Activated CD8-positive, alpha-beta T cell treated with anti-CD3 and anti-CD28 coated beads, Interleukin-2, amount 10 ng/mL, durations not matched to agents 7 days and 5 days (primary cell): ENCODE measurements around the gene HSPB3. TPM values are rescaled to one million over a fixed set of nuclear protein-coding genes. Genes with fewer than 3 reads are reported as not detected.

ENCODE experiments used
- ATAC-seq: fragments of 150-1000 bp; cut with Tn5 transposase; one replicate; pipeline ENCODE4 v1.10.0; 2021; ENCODE audit warnings: moderate library complexity
- CTCF ChIA-PET: fragments of 350-600 bp; sonication (Branson Sonifier 250); formaldehyde crosslinking; loops from one replicate; lab custom pipeline; 2021; ENCODE audit warnings: antibody characterized with exemption; lab: Charles Lee
- POLR2A ChIA-PET: fragments of 350-600 bp; sonication (Branson Sonifier 250); formaldehyde crosslinking; loops from one replicate; lab custom pipeline; 2021; ENCODE audit warnings: antibody characterized with exemption; lab: Charles Lee
- DNase-seq: peaks from one replicate; pipeline ENCODE4 v3.0.0-alpha.2; 2020
- H3K27ac Mint-ChIP-seq: one replicate; pipeline ENCODE4 v1.8.0; 2021; ENCODE audit warnings: mild to moderate bottlenecking, mixed read lengths
- H3K27me3 Mint-ChIP-seq: one replicate; pipeline ENCODE4 v1.8.0; 2021; ENCODE audit warnings: low read depth, mixed read lengths
- H3K36me3 Mint-ChIP-seq: one replicate; pipeline ENCODE4 v1.8.0; 2021; ENCODE audit warnings: low read depth, mixed read lengths
- H3K4me1 Mint-ChIP-seq: one replicate; pipeline ENCODE4 v1.8.0; 2021; ENCODE audit warnings: low read depth, mixed read lengths
- H3K4me3 Mint-ChIP-seq: one replicate; pipeline ENCODE4 v1.8.0; 2021; ENCODE audit warnings: mild to moderate bottlenecking, mixed read lengths
- H3K9me3 Mint-ChIP-seq: one replicate; pipeline ENCODE4 v1.8.0; 2022; ENCODE audit warnings: mixed read lengths; ENCODE audit not compliant: insufficient read depth
- total RNA-seq, 2 experiments: library from RNA; stranded (reverse); gene quantifications; one replicate each; pipeline ENCODE4 v1.2.3, GENCODE V29; 2021

The HSPB3 gene
- total RNA-seq, 2 experiments from 2014 or later: not detected

- ATAC-seq (no peak), DNase-seq (no peak)
- Mint-ChIP-seq H3K9me3 (no peaks in the 10 kb centered on the region), H3K27me3 (no peaks in the 10 kb centered on the region), H3K36me3 (no peaks in the 10 kb centered on the region), H3K4me1 (peaks cover 17% of the 10 kb centered on the region), H3K27ac (no peak overlapping the region), H3K4me3 (no peak overlapping the region)
- CTCF ChIA-PET: interaction anchor here (2.3 kb wide), 1 partner anchor 51 kb away, joined by 10 read pairs; no protein-coding TSS in a partner anchor
- POLR2A ChIA-PET: no interaction called here
These were observed 16.7 kb upstream of the HSPB3 start for GRCh38 chr5:54438620-54439389.

- Mint-ChIP-seq H3K36me3 (no peaks in the 10 kb centered on the region), H3K4me1 (peaks cover 17% of the 10 kb centered on the region), H3K27me3 (peaks cover 2% of the 10 kb centered on the region), H3K9me3 (no peaks in the 10 kb centered on the region), H3K27ac (peak overlapping the region; percentile 76), H3K4me3 (no peak overlapping the region)
- DNase-seq (peak; percentile 27), ATAC-seq (peak; percentile 71)
- ChIA-PET POLR2A (no interaction called here), CTCF (interaction anchor here (0.7 to 2.3 kb wide), 9 partner anchors 9 to 427 kb away, joined by 3 to 10 read pairs (median 4); partner anchors contain the start of gene ARL15)
These were observed 15.0 kb upstream of the HSPB3 start for GRCh38 chr5:54440456-54440893.

- Mint-ChIP-seq H3K4me3 (no peak overlapping the region), H3K9me3 (no peaks in the 10 kb centered on the region), H3K27ac (no peak overlapping the region), H3K27me3 (peaks cover 2% of the 10 kb centered on the region), H3K36me3 (no peaks in the 10 kb centered on the region), H3K4me1 (peaks cover 17% of the 10 kb centered on the region)
- CTCF ChIA-PET: interaction anchor here (1.0 to 2.6 kb wide), 3 partner anchors 41 to 198 kb away, joined by 3 to 19 read pairs (median 4); no protein-coding TSS in a partner anchor
- DNase-seq: no peak
- POLR2A ChIA-PET: no interaction called here
- ATAC-seq: no peak
These were observed 13.2 kb upstream of the HSPB3 start for GRCh38 chr5:54442271-54442670.

- H3K9me3 Mint-ChIP-seq: no peaks in the 10 kb centered on the region
- ATAC-seq (no peak), DNase-seq (no peak)
- H3K36me3 Mint-ChIP-seq: no peaks in the 10 kb centered on the region
- H3K27me3 Mint-ChIP-seq: peaks cover 2% of the 10 kb centered on the region
- ChIA-PET CTCF (interaction anchor here (0.7 to 2.6 kb wide), 5 partner anchors 11 to 46 kb away, joined by 3 to 19 read pairs (median 4); no protein-coding TSS in a partner anchor), POLR2A (no interaction called here)
- H3K4me1 Mint-ChIP-seq: peaks cover 17% of the 10 kb centered on the region
- H3K4me3 Mint-ChIP-seq: no peak overlapping the region
- no peak overlapping the region for H3K27ac Mint-ChIP-seq
These were observed 12.2 kb upstream of the HSPB3 start for GRCh38 chr5:54443270-54443669.

GRCh38 chr5:54445691-54446378 lies 9.7 kb upstream of the HSPB3 start:
- no peaks in the 10 kb centered on the region for H3K9me3 Mint-ChIP-seq
- CTCF ChIA-PET: interaction anchor here (2.6 kb wide), 1 partner anchor 44 kb away, joined by 10 read pairs; no protein-coding TSS in a partner anchor
- peaks cover 8% of the 10 kb centered on the region for H3K4me1 Mint-ChIP-seq
- no peak overlapping the region for H3K27ac Mint-ChIP-seq
- no peak for ATAC-seq
- no peak overlapping the region for H3K4me3 Mint-ChIP-seq
- H3K27me3 Mint-ChIP-seq: peaks cover 2% of the 10 kb centered on the region
- POLR2A ChIA-PET: no interaction called here
- DNase-seq: no peak
- no peaks in the 10 kb centered on the region for H3K36me3 Mint-ChIP-seq

- ATAC-seq (no peak), DNase-seq (no peak)
- H3K36me3 Mint-ChIP-seq: no peaks in the 10 kb centered on the region
- peaks cover 2% of the 10 kb centered on the region for H3K27me3 Mint-ChIP-seq
- ChIA-PET CTCF (interaction anchor here (1.2 to 2.6 kb wide), 2 partner anchors 43 to 421 kb away, joined by 3 to 10 read pairs; no protein-coding TSS in a partner anchor), POLR2A (no interaction called here)
- H3K4me3 Mint-ChIP-seq: no peak overlapping the region
- no peak overlapping the region for H3K27ac Mint-ChIP-seq
- H3K4me1 Mint-ChIP-seq: peaks cover 3% of the 10 kb centered on the region
- no peaks in the 10 kb centered on the region for H3K9me3 Mint-ChIP-seq
These were observed 9.1 kb upstream of the HSPB3 start for GRCh38 chr5:54446379-54446732.

GRCh38 chr5:54449923-54450322 lies 5.6 kb upstream of the HSPB3 start:
- Mint-ChIP-seq H3K27ac (no peak overlapping the region), H3K27me3 (peaks cover 5% of the 10 kb centered on the region), H3K9me3 (no peaks in the 10 kb centered on the region), H3K4me1 (no peaks in the 10 kb centered on the region), H3K4me3 (no peak overlapping the region), H3K36me3 (no peaks in the 10 kb centered on the region)
- ChIA-PET CTCF (interaction anchor here (1.2 kb wide), 1 partner anchor 10 kb away, joined by 4 read pairs; no protein-coding TSS in a partner anchor), POLR2A (no interaction called here)
- no peak for ATAC-seq
- DNase-seq: no peak

- POLR2A ChIA-PET: no interaction called here
- H3K27me3 Mint-ChIP-seq: peaks cover 7% of the 10 kb centered on the region
- no peak for DNase-seq
- no peak for ATAC-seq
- no peak overlapping the region for H3K4me3 Mint-ChIP-seq
- H3K36me3 Mint-ChIP-seq: no peaks in the 10 kb centered on the region
- H3K9me3 Mint-ChIP-seq: no peaks in the 10 kb centered on the region
- CTCF ChIA-PET: no interaction called here
- no peak overlapping the region for H3K27ac Mint-ChIP-seq
- no peaks in the 10 kb centered on the region for H3K4me1 Mint-ChIP-seq
These were observed 5.0 kb upstream of the HSPB3 start for GRCh38 chr5:54450542-54450941.

- Mint-ChIP-seq H3K36me3 (no peaks in the 10 kb centered on the region), H3K9me3 (no peaks in the 10 kb centered on the region), H3K27ac (no peak overlapping the region), H3K27me3 (peaks cover 13% of the 10 kb centered on the region), H3K4me1 (no peaks in the 10 kb centered on the region), H3K4me3 (no peak overlapping the region)
- DNase-seq: no peak
- no peak for ATAC-seq
- ChIA-PET CTCF (no interaction called here), POLR2A (no interaction called here)
These were observed 2.5 kb upstream of the HSPB3 start for GRCh38 chr5:54453046-54453445.

- ChIA-PET POLR2A (interaction anchor here (0.6 kb wide), 1 partner anchor 13 kb away, joined by 3 read pairs; no protein-coding TSS in a partner anchor), CTCF (interaction anchor here (3.1 kb wide), 1 partner anchor 35 kb away, joined by 12 read pairs; no protein-coding TSS in a partner anchor)
- DNase-seq: no peak
- peaks cover 15% of the 10 kb centered on the region for H3K27me3 Mint-ChIP-seq
- H3K36me3 Mint-ChIP-seq: no peaks in the 10 kb centered on the region
- no peaks in the 10 kb centered on the region for H3K9me3 Mint-ChIP-seq
- H3K4me3 Mint-ChIP-seq: no peak overlapping the region
- no peak for ATAC-seq
- H3K4me1 Mint-ChIP-seq: no peaks in the 10 kb centered on the region
- H3K27ac Mint-ChIP-seq: no peak overlapping the region
These were observed 897 bp upstream of the HSPB3 start for GRCh38 chr5:54454602-54455001.

- peaks cover 10% of the 10 kb centered on the region for H3K9me3 Mint-ChIP-seq
- H3K4me1 Mint-ChIP-seq: no peaks in the 10 kb centered on the region
- POLR2A ChIA-PET: no interaction called here
- no peak for DNase-seq
- no peak overlapping the region for H3K27ac Mint-ChIP-seq
- H3K27me3 Mint-ChIP-seq: peaks cover 17% of the 10 kb centered on the region
- ATAC-seq: no peak
- no peaks in the 10 kb centered on the region for H3K36me3 Mint-ChIP-seq
- CTCF ChIA-PET: interaction anchor here (0.8 to 3.1 kb wide), 3 partner anchors 14 to 388 kb away, joined by 3 to 12 read pairs (median 3); no protein-coding TSS in a partner anchor
- H3K4me3 Mint-ChIP-seq: no peak overlapping the region
These were observed 1.8 kb downstream of the HSPB3 start for GRCh38 chr5:54457094-54457862.
